GOT3 (cell line): ENCODE results near the gene HSD17B13.
"Not testable (repeated sequence)": the region's sequence is repeated elsewhere in the genome, so short reads cannot be mapped to it uniquely, and the experiment has no call there.

Source experiments
- DNase-seq: peaks from one replicate; lab custom pipeline; 2025; ENCODE audit warnings: mixed read lengths; lab: John Stamatoyannopoulos, UW

HSD17B13 gene

DNA sequence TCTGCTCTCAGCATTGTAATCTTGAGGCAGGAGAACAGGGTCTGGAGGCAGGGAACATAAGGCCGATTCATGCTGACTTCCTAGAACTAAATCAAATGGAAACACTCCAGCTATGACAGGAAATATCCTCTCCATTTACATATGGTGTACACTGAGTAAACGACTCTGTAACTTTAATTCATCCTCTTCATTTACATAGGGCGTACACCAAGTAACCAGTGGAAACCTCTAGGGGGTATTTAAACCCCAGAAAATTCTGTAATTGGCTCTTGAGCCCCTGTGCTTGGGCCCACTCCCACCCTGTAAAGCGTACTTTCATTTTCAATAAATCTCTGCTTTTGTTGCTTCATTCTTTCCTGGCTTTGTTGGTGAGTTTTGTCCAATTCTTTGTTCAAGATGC lies 7.7 kb downstream of the HSD17B13 start:
- not testable (repeated sequence) for DNase-seq

DNA sequence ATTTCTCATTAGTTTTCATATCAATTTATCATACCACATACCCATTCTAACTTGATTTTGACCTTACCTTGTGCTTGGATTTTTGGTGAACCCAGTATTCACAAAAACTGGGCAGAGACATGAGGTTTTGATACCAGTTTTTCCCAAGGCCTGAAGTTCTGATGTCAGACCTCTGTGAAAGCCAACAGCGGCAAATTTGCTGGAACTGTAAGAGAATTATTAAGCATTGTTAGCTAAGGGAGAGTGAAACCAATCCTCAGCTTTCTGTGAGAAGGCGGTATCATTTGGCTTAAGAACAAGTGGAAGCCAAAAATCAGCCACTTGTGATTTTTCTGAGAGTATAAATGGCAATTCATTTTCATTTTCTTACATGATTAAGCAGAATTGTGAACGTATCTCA lies 8.9 kb downstream of the HSD17B13 start:
- DNase-seq: no peak

DNA sequence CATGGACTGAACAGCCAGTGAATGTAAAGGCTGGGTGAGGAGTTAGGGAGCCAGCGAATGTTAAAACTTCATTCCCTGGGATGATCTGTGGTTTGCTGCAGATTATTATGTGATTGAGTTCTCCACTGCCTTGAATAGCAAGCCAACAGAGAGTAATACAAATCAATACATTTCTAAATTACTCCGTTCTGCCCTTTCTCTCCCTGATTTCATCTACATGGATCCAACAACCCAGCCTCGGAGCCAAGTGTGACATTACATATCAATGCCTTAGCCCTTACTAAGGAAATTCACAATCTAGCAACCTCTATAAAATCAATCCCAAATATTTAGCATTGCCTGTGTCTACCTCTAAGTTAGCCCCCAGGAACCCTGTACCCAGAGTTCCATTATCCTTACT lies 11.0 kb downstream of the HSD17B13 start:
- no peak for DNase-seq

DNA sequence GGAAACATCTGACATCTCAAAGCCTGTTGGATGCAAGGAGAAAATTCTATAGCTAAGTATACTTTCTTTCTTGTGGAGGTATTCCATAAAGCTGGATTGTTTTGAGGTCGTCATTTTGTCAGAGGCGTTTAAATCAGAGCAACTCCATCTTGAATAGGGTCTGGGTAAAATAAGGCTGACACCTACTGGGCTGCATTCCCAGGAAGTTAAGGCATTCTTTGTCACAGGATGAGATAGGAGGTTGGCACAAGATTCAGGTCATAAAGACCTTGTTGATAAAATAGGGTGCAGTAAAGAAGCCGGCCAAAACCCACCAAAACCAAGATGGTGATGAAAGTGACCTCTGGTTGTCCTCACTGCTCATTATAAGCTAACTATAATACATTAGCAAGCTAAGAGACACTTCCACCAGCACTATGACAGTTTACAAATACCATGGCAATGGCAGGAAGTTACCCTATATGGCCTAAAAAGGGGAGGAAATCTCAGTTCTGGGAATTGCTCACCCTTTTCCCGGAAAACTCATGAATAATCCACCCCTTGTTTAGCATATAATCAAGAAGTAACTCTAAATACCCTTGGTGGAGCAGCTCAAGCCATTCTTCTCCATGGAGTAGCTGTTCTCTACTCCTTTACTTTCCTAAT lies 11.9 kb downstream of the HSD17B13 start:
- DNase-seq: no peak

DNA sequence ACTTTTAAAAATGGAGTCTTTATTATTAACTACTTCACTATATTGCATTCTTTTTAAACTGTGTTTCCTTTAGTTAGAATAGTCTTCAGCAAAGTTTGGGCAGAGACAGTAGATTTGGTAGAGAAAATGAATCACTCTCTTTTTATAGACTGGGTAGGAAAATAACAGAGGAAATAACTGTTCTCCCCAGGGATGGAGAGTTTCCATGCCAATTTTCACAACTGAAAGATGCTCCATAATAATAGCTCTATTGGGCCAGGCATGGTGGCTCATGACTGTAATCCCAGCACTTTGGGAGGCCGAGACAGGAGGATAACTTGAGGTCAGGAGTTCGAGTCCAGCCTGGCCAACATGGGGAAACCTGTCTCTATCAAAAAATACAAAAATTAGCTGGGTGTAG lies 13.1 kb downstream of the HSD17B13 start:
- no peak for DNase-seq

DNA sequence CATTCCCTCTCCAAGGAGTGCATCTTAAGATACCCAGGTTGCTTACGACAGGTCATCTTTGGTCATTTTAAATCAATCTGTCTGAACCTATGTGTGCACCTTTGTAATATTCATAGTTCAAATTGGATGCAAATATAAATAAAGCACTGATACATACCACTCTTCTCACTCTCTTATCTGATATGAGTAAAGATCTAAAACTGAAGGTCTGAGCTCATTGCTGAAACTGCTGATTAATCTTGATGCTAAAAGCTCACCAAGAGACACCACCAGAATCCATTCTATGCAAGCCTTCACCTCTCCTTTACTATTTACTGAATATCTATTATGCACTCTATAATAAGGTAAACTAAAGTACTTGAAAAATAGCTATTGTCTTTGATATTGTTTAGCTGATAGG lies 16.6 kb downstream of the HSD17B13 start:
- DNase-seq: no peak

DNA sequence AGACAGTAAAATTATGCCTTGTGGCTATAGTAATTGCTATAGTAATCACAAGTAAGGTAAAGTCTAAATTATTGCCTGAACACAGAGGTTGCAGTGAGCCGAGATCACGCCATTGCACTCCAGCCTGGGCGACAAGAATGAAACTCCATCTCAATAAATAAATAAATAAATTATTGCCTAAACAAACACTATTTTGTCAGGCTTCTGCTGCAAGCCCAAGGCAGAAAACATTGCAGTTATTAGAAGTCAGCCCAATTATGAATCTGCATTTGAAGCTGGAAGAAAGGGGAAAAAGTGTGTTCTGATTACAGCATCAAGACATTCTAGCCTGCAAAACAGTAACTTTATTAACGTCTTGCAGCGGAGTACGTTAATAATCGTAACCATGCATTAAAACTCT lies 17.1 kb downstream of the HSD17B13 start:
- DNase-seq: no peak

DNA sequence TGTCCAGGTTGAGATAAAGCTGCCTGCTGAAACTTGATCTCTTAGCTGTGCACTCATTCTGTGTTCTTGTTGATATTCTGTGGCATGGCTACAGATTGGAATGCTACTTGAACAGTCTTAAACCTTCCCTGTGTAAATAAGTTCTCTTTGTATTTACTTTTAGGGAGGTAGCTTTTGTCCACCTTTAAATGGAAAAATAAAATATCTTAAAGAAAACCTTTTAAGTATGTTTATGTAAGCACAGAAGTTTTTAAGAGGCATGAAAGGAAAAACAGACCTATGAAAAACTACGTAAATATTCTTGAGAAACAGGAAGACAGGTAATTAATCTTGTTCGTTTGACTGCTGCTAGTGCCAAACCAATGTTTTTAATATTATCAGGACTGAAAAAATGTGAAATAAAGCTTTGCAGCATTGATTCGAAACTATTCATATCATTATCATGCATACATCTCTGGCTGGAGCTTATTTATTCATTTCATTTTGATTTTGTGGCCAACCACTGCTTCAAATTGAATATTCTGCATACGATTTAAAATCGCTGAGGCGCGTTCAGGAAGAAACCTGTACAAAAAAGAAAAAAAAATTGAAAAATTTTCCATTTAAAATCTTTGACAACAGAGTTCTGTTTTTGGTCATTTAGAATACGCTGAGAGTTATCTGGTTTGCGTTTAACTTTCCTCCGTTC lies 17.8 kb downstream of the HSD17B13 start:
- no peak for DNase-seq

DNA sequence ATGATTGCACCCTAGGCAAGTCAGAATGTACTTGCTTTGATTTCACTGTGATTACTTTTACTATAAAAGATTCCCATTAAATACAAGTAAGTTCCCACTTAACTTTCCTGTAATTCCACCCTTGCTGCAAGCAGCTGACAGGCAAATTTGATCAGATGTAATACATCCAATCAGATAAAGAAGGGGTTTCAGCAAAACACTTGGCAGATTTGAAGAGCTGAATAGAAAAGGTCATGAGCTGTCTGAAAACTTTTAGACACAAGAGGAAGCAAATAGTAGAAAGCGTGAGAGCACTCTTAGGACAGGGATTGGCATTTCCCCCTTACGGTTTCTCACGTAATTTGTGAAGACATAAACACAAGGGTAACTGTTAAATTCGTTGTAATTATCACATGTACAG lies 22.8 kb downstream of the HSD17B13 start:
- no peak for DNase-seq

DNA sequence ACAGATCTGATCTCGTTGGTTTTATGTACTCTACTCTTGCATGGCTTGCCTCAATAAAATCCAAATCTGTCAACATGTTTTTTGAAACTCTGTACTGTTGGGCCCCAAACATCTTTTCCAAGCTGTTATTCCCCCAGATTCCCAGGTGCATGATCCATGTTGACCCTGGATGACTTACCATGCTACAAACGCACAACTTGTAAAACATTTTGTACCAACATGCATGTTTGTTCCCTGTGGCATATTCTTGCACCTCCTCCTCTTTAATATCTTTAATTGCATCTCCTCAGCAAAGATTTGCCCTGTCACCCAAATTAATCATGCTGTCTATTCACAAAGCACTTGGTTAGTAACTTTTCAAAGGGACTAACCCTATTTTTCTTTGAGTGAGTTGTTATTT lies 24.3 kb downstream of the HSD17B13 start:
- DNase-seq: no peak

DNA sequence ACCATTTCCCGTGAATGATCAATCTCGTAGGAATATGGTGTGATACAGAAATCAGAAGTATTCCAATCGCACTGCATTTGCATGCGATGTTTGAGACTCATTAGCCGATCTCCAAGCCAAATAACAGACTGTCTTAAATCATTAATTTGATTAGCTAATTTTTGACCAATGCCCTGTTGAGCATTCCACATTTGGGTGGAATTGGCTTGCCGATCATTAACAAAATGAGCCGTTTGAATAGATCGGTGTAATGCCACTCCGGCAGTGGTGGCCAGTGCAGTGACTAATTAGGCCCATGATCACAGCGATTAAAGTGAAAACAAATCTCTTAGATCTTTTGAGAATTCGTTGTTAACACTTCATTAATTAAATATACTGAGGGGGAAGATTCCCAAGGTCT lies 27.8 kb downstream of the HSD17B13 start:
- not testable (repeated sequence) for DNase-seq

DNA sequence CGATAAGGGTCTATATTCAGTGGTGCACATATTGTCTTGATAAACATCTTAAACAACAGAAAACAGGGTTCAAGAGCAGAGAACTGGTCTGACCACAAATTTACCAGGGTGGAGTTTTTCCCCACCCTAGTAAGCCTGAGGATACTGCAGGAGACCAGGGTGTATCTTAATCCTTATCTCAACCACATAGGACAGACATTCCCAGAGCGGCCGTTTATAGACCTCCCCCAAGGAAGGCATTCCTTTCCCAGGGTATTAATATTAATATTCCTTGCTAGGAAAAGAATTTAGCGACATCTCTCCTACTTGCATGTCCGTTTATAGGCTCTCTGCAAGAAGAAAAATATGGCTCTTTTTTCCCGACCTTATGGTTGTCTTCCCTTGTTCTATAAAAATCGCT lies 28.8 kb downstream of the HSD17B13 start:
- not testable (repeated sequence) for DNase-seq

DNA sequence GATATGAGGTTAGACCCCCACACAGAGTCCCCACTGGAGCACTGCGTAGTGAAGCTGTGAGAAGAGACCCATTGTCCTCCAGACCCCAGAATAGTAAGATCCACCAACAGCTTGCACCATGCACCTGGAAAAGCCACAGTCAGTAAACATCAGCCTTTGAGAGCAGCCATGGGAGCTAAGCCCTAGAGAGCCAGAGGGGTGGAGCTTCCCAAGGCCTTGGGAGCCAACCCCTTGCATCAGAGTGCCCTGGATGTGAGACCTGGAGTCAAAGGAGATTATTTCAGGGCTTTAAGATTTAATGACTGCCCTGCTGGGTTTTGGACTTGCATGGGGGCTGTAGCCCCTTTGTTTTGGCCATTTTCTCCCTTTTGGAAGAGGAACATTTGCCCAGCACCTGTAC lies 35.7 kb downstream of the HSD17B13 start:
- no peak for DNase-seq

DNA sequence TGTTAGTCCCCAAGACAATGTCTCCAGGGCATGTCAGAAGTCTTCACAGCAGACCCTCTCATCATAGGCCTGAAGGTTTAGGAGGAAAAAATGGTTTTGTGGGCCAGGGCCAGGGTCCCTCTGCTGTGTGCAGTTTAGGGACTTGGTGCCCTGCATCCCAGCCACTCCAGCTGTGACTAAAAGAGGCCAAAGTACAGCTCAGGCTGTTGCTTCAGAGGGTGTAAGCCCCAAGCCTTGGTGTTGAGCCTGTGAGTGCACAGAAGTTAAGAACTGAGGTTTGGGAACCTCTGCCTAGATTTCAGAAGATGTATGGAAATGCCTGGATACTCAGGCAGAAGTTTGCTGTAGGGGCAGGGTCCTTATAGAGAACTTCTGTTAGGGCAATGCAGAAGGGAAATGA lies 38.4 kb downstream of the HSD17B13 start:
- DNase-seq: not testable (repeated sequence)

DNA sequence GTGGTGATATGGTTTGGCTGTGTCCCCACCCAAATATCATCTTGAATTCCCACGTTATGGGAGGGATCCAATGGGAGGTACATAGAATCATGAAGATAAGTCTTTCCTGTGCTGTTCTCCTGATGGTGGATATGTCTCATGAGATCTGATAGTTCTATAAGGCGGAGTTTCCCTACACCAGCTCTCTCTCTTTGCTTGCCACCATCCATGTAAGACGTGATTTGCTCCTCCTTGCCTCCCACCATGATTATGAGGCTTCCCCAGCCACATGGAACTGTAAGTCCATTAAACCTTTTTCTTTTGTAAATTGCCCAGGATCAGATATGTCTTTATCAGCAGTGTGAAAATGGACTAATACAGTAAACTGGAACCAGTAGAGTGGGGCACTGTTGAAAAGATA lies 39.5 kb downstream of the HSD17B13 start:
- no peak for DNase-seq

DNA sequence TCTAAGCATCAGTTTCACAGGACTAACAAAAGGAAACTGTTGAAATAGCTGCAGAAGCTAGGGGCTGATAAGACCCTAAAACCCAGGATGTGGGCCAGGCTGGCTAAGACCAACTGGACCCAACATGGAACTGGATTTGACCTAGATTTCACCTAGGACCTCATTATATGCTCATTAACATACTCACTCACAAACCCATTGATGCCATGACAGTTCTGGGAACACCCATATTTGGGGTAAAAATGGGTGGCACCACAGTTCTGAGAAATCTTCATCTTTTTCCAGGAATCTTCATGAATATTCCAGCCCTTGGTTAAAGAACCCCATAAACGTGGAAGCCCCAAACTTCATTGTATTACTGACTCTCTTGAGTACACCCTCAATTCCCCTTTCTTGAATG lies 41.1 kb downstream of the HSD17B13 start:
- DNase-seq: no peak

DNA sequence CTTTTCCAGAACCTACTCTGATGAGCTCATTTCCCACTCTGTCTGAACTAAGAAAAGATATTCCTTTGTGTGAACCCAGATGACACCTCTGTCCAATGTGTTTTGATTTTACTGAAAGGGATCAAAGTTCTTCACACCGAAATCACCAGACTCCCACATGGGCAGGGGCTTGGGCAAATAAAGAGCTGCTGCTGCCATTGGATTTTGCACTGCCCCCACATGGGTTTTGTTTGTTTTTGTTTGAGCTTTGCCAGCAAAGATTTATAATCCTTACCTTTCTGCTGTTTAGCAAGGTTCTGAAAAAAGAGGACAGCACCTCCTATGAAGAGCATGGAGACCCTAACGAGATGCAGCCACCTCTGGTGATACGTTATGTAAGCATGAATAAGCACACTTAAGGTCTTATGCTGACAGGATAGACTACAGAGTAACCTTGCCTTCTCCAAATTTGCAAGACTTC lies 44.3 kb downstream of the HSD17B13 start:
- DNase-seq: no peak

DNA sequence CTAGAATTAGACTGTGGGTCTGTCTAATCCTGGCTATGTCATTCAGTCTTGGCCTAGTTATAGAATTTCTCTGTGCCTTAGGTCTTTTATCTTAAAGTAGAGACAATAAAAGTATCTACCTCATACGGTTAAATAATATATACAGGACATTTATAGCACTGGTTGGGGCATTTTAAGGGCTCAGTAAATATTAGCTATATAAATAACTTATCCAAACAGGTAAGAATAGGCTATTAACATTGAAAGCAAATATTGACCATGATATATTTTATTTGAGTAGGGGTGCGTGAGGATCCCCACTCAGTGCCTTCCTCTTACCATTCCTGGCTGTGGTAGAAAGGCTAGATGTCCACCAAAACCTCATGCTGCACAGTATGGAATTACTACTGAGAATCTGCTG lies 47.4 kb downstream of the HSD17B13 start:
- DNase-seq: no peak

DNA sequence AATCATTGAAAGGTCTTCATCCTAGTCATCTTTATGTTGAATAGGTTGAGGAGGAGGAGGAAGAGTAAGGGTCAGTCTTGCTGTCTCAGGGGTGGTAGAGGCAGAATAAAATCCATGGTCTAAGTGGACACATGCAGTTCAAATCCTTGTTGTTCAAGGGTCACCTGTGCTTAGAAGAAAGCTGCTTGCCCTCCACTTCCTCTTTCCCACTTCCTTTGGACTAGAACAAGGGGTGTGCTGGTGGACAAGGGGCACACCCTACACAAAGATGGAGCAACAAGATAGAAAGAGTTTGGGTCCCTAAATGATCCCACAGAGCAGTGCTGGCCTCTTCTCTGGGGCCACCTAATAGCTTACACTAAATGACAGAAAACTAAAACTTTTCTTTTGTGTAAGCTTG lies 47.9 kb downstream of the HSD17B13 start:
- DNase-seq: no peak

DNA sequence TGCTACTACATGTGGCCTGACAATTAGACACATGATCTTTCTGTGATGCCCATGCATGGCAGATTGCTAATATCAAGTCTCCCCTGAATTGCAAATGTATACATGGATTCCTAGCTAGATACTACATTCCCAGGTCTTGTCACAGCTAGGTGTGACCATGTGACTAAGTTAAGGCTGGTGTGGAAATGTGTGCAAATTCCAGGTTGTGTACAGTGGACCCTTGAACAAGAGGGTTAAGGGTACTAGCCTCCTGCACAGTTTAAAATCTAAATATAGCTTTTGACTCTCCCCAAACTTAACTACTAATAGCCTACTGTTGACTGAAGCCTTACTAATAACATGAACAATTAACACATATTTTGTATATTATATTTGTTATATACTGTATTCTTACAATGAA lies 48.4 kb downstream of the HSD17B13 start:
- no peak for DNase-seq

DNA sequence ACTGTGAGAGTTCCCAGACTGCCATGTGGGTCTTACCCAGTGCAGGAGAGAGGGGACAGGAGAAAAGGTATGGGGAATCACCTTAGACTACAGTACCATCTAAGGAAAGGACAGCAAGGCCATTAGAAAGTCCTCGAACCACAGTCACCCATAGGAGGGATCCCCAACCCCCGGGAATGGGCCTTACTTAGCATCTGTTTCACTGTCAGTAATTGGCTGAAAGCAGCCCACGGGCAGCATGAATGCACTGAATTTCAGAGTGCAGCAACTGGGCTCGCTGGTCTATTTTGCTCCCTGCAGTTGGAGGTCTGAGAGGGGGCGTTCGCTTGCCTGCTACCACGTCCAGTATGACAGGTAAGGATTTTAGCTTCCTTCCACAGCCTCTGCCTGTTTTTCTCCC lies 51.9 kb downstream of the HSD17B13 start:
- no peak for DNase-seq

DNA sequence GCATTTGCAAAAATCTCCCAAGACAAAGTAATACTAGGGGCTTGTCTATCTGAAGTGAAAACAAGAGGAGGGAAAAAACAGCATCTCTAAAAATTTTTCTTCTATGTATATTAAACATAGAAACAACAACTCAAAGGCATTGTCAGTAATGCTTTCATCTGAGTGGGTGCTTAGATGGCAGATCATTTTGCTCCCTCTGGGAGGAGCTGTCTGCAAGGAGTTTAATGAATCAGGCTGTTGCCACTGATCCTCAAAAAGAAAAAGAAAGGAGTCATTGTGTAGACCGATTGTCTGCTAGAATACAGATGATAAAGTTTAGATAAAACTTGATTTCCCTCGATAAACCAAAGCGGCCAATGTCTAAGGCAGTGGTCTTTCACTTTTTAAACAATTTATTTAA lies 52.5 kb downstream of the HSD17B13 start:
- DNase-seq: no peak

DNA sequence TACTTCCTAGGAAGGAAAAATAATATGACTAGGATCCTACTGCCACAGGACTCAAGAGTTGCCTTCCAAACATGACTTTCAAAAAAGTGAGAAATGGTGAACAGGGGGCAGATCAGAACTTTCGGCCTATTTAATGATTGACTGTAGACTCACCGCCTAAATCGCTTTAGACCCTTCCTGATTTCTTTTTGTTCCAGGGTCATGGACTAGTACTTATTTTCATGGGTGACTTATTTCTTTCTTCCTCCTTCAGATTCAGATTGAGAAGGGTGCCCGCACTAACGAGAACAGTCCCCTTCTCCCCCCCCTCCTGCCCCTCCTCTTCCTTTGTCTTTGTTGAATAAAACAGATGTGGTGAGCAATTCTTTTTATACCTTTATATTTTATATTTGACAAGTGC lies 54.3 kb downstream of the HSD17B13 start:
- DNase-seq: no peak

DNA sequence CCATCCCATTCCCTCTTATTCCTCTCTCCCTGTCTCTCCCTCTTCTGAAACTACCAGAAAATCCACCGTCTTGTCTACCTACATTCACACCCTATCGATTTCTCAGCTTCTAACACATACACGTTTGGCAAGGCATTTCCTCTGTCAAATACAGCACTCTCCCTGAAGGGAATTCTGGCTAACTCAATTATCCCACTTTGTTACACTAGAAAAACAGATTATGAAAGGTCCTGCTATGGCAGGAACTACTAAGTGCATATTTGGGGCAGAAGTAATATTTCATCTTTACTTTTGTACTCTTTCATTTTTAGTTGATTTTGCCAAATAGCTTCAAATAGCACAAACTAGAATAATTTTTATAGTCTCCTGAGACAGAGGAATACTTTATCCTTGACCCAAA lies 55.7 kb downstream of the HSD17B13 start:
- no peak for DNase-seq
